Measurements from ENCODE around the gene LRMDA.

Gene LRMDA

DNA sequence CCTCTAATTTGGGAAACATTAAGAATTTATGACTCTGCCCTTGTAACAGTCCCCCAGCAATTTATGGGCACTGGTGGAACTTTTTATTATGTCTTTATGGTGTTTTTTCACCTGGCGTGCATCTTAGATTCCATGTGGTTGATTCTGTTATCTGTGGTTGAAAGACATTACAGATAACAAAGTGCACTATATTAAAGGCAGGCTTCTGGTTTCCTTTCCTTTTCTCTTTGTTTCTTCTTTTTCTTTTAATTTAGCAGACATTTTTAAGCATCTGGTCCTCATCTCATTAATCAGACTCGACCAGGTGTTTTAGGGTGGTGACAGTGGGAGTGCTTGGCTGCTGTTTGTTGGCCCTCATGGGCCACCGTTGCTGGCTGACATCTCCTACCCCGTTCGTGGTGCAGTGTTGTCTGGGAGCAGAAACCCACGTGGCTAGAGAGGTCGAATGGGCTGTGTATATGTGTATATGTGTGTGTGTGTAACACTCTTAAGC is 77.4 kb downstream of the LRMDA start (continued):
- TF ChIP-seq, protein P1, sequence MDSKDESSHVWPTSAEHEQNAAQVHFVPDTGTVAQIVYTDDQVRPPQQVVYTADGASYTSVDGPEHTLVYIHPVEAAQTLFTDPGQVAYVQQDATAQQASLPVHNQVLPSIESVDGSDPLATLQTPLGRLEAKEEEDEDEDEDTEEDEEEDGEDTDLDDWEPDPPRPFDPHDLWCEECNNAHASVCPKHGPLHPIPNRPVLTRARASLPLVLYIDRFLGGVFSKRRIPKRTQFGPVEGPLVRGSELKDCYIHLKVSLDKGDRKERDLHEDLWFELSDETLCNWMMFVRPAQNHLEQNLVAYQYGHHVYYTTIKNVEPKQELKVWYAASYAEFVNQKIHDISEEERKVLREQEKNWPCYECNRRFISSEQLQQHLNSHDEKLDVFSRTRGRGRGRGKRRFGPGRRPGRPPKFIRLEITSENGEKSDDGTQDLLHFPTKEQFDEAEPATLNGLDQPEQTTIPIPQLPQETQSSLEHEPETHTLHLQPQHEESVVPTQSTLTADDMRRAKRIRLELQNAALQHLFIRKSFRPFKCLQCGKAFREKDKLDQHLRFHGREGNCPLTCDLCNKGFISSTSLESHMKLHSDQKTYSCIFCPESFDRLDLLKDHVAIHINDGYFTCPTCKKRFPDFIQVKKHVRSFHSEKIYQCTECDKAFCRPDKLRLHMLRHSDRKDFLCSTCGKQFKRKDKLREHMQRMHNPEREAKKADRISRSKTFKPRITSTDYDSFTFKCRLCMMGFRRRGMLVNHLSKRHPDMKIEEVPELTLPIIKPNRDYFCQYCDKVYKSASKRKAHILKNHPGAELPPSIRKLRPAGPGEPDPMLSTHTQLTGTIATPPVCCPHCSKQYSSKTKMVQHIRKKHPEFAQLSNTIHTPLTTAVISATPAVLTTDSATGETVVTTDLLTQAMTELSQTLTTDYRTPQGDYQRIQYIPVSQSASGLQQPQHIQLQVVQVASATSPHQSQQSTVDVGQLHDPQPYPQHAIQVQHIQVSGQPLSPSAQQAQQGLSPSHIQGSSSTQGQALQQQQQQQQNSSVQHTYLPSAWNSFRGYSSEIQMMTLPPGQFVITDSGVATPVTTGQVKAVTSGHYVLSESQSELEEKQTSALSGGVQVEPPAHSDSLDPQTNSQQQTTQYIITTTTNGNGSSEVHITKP (tag by site-specific recombination; IDR thresholded peaks at IDR 0.05) = peak; percentile 66
- peak; percentile 65; the same call in 1 of the 2 replicates for TF ChIP-seq GLI2 (tag by site-specific recombination; IDR thresholded peaks at IDR 0.05; ENCODE audit: borderline replicate concordance, low read depth)
- no peak for TF ChIP-seq ZNF112 (tag by site-specific recombination; IDR thresholded peaks at IDR 0.05)
- TF ChIP-seq, protein P2, sequence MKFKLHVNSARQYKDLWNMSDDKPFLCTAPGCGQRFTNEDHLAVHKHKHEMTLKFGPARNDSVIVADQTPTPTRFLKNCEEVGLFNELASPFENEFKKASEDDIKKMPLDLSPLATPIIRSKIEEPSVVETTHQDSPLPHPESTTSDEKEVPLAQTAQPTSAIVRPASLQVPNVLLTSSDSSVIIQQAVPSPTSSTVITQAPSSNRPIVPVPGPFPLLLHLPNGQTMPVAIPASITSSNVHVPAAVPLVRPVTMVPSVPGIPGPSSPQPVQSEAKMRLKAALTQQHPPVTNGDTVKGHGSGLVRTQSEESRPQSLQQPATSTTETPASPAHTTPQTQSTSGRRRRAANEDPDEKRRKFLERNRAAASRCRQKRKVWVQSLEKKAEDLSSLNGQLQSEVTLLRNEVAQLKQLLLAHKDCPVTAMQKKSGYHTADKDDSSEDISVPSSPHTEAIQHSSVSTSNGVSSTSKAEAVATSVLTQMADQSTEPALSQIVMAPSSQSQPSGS (tag by site-specific recombination; IDR thresholded peaks at IDR 0.05; ENCODE audit: low read depth) = no peak
- TF ChIP-seq ZNF510 (tag by site-specific recombination; IDR thresholded peaks at IDR 0.05; ENCODE audit: insufficient replicate concordance) = no peak
- TF ChIP-seq, protein P3, sequence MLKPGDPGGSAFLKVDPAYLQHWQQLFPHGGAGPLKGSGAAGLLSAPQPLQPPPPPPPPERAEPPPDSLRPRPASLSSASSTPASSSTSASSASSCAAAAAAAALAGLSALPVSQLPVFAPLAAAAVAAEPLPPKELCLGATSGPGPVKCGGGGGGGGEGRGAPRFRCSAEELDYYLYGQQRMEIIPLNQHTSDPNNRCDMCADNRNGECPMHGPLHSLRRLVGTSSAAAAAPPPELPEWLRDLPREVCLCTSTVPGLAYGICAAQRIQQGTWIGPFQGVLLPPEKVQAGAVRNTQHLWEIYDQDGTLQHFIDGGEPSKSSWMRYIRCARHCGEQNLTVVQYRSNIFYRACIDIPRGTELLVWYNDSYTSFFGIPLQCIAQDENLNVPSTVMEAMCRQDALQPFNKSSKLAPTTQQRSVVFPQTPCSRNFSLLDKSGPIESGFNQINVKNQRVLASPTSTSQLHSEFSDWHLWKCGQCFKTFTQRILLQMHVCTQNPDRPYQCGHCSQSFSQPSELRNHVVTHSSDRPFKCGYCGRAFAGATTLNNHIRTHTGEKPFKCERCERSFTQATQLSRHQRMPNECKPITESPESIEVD (tag by site-specific recombination; IDR thresholded peaks at IDR 0.05) = peak; percentile 90
- TF ChIP-seq ZNF155 (tag by site-specific recombination; IDR thresholded peaks at IDR 0.05) = no peak
- no peak for TF ChIP-seq ZNF585B (tag by site-specific recombination; IDR thresholded peaks at IDR 0.05)
- TF ChIP-seq REPIN1 (tag by site-specific recombination; IDR thresholded peaks at IDR 0.05; ENCODE audit: low read depth) = no peak
- TF ChIP-seq, protein P4, sequence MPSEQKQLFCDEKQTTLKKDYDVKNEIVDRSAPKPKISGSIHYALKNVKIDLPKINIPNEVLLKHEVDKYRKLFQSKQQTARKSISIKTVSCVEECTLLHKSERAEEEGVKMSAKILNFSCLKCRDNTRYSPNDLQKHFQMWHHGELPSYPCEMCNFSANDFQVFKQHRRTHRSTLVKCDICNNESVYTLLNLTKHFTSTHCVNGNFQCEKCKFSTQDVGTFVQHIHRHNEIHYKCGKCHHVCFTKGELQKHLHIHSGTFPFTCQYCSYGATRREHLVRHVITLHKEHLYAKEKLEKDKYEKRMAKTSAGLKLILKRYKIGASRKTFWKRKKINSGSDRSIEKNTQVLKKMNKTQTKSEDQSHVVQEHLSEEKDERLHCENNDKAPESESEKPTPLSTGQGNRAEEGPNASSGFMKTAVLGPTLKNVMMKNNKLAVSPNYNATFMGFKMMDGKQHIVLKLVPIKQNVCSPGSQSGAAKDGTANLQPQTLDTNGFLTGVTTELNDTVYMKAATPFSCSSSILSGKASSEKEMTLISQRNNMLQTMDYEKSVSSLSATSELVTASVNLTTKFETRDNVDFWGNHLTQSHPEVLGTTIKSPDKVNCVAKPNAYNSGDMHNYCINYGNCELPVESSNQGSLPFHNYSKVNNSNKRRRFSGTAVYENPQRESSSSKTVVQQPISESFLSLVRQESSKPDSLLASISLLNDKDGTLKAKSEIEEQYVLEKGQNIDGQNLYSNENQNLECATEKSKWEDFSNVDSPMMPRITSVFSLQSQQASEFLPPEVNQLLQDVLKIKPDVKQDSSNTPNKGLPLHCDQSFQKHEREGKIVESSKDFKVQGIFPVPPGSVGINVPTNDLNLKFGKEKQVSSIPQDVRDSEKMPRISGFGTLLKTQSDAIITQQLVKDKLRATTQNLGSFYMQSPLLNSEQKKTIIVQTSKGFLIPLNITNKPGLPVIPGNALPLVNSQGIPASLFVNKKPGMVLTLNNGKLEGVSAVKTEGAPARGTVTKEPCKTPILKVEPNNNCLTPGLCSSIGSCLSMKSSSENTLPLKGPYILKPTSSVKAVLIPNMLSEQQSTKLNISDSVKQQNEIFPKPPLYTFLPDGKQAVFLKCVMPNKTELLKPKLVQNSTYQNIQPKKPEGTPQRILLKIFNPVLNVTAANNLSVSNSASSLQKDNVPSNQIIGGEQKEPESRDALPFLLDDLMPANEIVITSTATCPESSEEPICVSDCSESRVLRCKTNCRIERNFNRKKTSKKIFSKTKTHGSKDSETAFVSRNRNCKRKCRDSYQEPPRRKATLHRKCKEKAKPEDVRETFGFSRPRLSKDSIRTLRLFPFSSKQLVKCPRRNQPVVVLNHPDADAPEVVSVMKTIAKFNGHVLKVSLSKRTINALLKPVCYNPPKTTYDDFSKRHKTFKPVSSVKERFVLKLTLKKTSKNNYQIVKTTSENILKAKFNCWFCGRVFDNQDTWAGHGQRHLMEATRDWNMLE (tag by site-specific recombination; conservative IDR thresholded peaks at IDR 0.05; ENCODE audit: low read depth) = peak; percentile 35; the same call in 1 of the 2 replicates
- no peak for TF ChIP-seq PRDM1 (tag by site-specific recombination; IDR thresholded peaks at IDR 0.05)
- TF ChIP-seq SP2 (tag by site-specific recombination; IDR thresholded peaks at IDR 0.05) = no peak
- TF ChIP-seq RBAK (tag by site-specific recombination; IDR thresholded peaks at IDR 0.05) = no peak
- no peak for TF ChIP-seq ZNF114 (tag by site-specific recombination; IDR thresholded peaks at IDR 0.05)
- TF ChIP-seq ZNF473 (tag by site-specific recombination; IDR thresholded peaks at IDR 0.05) = no peak
- TF ChIP-seq, protein P5, sequence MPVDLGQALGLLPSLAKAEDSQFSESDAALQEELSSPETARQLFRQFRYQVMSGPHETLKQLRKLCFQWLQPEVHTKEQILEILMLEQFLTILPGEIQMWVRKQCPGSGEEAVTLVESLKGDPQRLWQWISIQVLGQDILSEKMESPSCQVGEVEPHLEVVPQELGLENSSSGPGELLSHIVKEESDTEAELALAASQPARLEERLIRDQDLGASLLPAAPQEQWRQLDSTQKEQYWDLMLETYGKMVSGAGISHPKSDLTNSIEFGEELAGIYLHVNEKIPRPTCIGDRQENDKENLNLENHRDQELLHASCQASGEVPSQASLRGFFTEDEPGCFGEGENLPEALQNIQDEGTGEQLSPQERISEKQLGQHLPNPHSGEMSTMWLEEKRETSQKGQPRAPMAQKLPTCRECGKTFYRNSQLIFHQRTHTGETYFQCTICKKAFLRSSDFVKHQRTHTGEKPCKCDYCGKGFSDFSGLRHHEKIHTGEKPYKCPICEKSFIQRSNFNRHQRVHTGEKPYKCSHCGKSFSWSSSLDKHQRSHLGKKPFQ (tag by site-specific recombination; IDR thresholded peaks at IDR 0.05) = peak; percentile 73; the same call in 1 of the 2 replicates
- no peak for TF ChIP-seq ZNF133 (tag by site-specific recombination; IDR thresholded peaks at IDR 0.05)
- TF ChIP-seq, protein P6, sequence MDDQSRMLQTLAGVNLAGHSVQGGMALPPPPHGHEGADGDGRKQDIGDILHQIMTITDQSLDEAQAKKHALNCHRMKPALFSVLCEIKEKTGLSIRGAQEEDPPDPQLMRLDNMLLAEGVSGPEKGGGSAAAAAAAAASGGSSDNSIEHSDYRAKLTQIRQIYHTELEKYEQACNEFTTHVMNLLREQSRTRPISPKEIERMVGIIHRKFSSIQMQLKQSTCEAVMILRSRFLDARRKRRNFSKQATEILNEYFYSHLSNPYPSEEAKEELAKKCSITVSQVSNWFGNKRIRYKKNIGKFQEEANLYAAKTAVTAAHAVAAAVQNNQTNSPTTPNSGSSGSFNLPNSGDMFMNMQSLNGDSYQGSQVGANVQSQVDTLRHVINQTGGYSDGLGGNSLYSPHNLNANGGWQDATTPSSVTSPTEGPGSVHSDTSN (CRISPR knock-in tag; IDR thresholded peaks at IDR 0.05) = no peak
- TF ChIP-seq ZNF433 (tag by site-specific recombination; IDR thresholded peaks at IDR 0.05; ENCODE audit: low read depth) = no peak
- TF ChIP-seq ZXDB (tag by site-specific recombination; IDR thresholded peaks at IDR 0.05) = peak; percentile 97
- no peak for TF ChIP-seq ZNF354C (tag by site-specific recombination; IDR thresholded peaks at IDR 0.05; ENCODE audit: borderline replicate concordance, low read depth)
